GM12878 (cell line): Measurements from ENCODE around the gene MYO7B. TPM values are rescaled to one million over a fixed set of nuclear protein-coding genes. Genes with fewer than 3 reads are reported as not detected.

ENCODE experiments used
- ATAC-seq: fragments of 200-7000 bp; cut with Tn5 transposase; 3 replicates; pipeline ENCODE4 v1.9.1; 2020; ENCODE audit warnings: mild to moderate bottlenecking, moderate library complexity
- BruUV-seq: library from RNA; stranded (reverse); fragments of 400-500 nt; replicated peaks from 2 replicates; lab custom pipeline; 2021; lab: Mats Ljungman, UMichigan
- CTCF ChIA-PET: fragments of 300-600 bp; sonication (Branson Sonifier 250); formaldehyde crosslinking; extraction: SDS; loops from one replicate; lab custom pipeline; 2021; ENCODE audit warnings: inconsistent platforms; lab: Yijun Ruan, JAX
- POLR2A ChIA-PET: fragments of 350-600 bp; formaldehyde crosslinking; extraction: SDS; loops from one replicate; lab custom pipeline; 2021; ENCODE audit warnings: inconsistent platforms; lab: Charles Lee
- RAD21 ChIA-PET: fragments of 300-600 bp; sonication (Branson Sonifier 250); formaldehyde crosslinking; loops from one replicate; lab custom pipeline; 2023; ENCODE audit warnings: antibody characterized with exemption; ENCODE audit not compliant: unreplicated experiment; lab: Charles Lee
- SMC1A ChIA-PET: fragments of 300-600 bp; sonication (Branson Sonifier 250); formaldehyde crosslinking; loops from one replicate; lab custom pipeline; 2023; ENCODE audit not compliant: unreplicated experiment, uncharacterized antibody; lab: Charles Lee
- DNase-seq: peaks from one replicate; pipeline ENCODE4 v3.0.0-alpha.2; 2011; ENCODE audit warnings: low read depth, low spot score
- FAIRE-seq: peaks from 3 replicates; lab custom pipeline; 2011; peaks lifted over from hg19 to GRCh38; lab: Jason Lieb, UNC
- H2AFZ ChIP-seq: 2 replicates; pipeline ENCODE4 v1.6.0; 2011; ENCODE audit warnings: low read depth, low read length, control low read depth; ENCODE audit not compliant: control insufficient read depth
- H3K27ac ChIP-seq: 2 replicates; pipeline ENCODE4 v1.5.1; 2011; ENCODE audit warnings: control low read depth; ENCODE audit not compliant: control insufficient read depth, insufficient read depth
- H3K27me3 ChIP-seq, 2 experiments: replicated peaks in 1 of 2; 2 replicates each; pipeline versions ENCODE4 v1.6.0 to v1.6.1; 2011; ENCODE audit warnings: low read length in 1 of 2; ENCODE audit not compliant: control insufficient read depth in 2 of 2, insufficient read depth in 2 of 2
- H3K36me3 ChIP-seq, 2 experiments: 2 replicates each; pipeline ENCODE4 v1.5.1; 2011; ENCODE audit warnings: low read length in 1 of 2; ENCODE audit not compliant: control insufficient read depth in 2 of 2, insufficient read depth in 2 of 2
- H3K4me1 ChIP-seq: 2 replicates; pipeline ENCODE4 v1.6.1; 2011; ENCODE audit warnings: mild to moderate bottlenecking, low read length, moderate library complexity, mixed read lengths; ENCODE audit not compliant: control insufficient read depth, insufficient read depth
- H3K4me2 ChIP-seq: 2 replicates; pipeline ENCODE4 v1.6.0; 2011; ENCODE audit warnings: control low read depth; ENCODE audit not compliant: control insufficient read depth, insufficient read depth
- H3K4me3 ChIP-seq: fragments of 200-600 bp; sonication (generic); 2 replicates; pipeline ENCODE4 v1.5.1; 2016
- H3K79me2 ChIP-seq: 2 replicates; pipeline ENCODE4 v1.6.0; 2011; ENCODE audit warnings: low read length; ENCODE audit not compliant: control insufficient read depth, insufficient read depth
- H3K9ac ChIP-seq: 2 replicates; pipeline ENCODE4 v1.8.0; 2011; ENCODE audit warnings: low read length, control low read depth, mixed read lengths; ENCODE audit not compliant: control insufficient read depth, insufficient read depth
- H3K9me3 ChIP-seq: replicated peaks from 3 replicates; pipeline ENCODE4 v1.5.1; 2011; ENCODE audit warnings: mild to moderate bottlenecking, low read length; ENCODE audit not compliant: control insufficient read depth, insufficient read depth
- H4K20me1 ChIP-seq: 2 replicates; pipeline ENCODE4 v1.6.0; 2011; ENCODE audit not compliant: control insufficient read depth, insufficient read depth
- MYB ChIP-seq: fragments of 150-350 bp; IDR thresholded peaks from 2 replicates; pipeline ENCODE4 v1.6.1; 2014; ENCODE audit warnings: mild to moderate bottlenecking, low read depth, low read length, borderline replicate concordance
- NR2F1 ChIP-seq: fragments of 450-650 bp; conservative IDR thresholded peaks from 2 replicates; pipeline ENCODE4 v1.6.1; 2017; ENCODE audit warnings: mild to moderate bottlenecking
- SPI1 ChIP-seq: IDR thresholded peaks from 2 replicates; pipeline ENCODE4 v1.6.1; 2011; ENCODE audit warnings: low read depth, mild to moderate bottlenecking, low read length, moderate library complexity, borderline replicate concordance; ENCODE audit not compliant: insufficient read depth
- ZBED1 ChIP-seq: IDR thresholded peaks from 2 replicates; pipeline ENCODE4 v1.6.1; 2016; ENCODE audit warnings: borderline replicate concordance
- ZNF274 ChIP-seq: IDR thresholded peaks from one replicate; pipeline ENCODE4 v1.8.0; 2011; ENCODE audit not compliant: insufficient read length, insufficient read depth
- ZZZ3 ChIP-seq: IDR thresholded peaks from 2 replicates; pipeline ENCODE4 v1.6.1; 2011; ENCODE audit warnings: low read depth; ENCODE audit not compliant: control insufficient read depth, insufficient read length
- WGBS: methylation state at CpG from one replicate; pipeline ENCODE4 v1.1.6; 2016; ENCODE audit warnings: low lambda C conversion rate; ENCODE audit not compliant: insufficient replicate concordance, insufficient coverage; ENCODE audit errors: missing lambda C conversion rate; 5-methylcytosine and 5-hydroxymethylcytosine counted together
- in situ Hi-C: fragments of 300-500 bp; cut with MboI; formaldehyde crosslinking; loops from 9 replicates; pipeline ENCODE4 v1.14.3; 2018; ENCODE audit warnings: mixed read lengths
- intact Hi-C: fragments of 100-400 bp; cut with micrococcal nuclease; formaldehyde crosslinking; loops from one replicate; pipeline ENCODE4 v1.14.2; 2022; ENCODE audit not compliant: unreplicated experiment
- polyA plus RNA-seq, 11 experiments: library from polyadenylated mRNA; depleted of rRNA in 4 of 11; unstranded in 6 of 11; stranded (reverse) in 5 of 11; fragments of >200 nt; fragmentation: Nextera tagmentation in 4 of 11; fragmentation: Illumina TruSeq in 1 of 11; extraction: Ambion mirVana in 4 of 11; extraction: Trizol in 1 of 11; gene quantifications; 1 replicate in 1 of 11; 2 replicates in 10 of 11; pipeline versions ENCODE4 v1.2.1 to v1.2.3, GENCODE V29; 2011 to 2016; ENCODE audit warnings: inconsistent platforms in 2 of 11, missing spikeins in 2 of 11, low read depth in 1 of 11
- total RNA-seq, 4 experiments: library from RNA; depleted of rRNA in 3 of 4; stranded (reverse); fragments of >200 nt in 3 of 4; fragmentation: Illumina TruSeq in 1 of 4; extraction: Trizol in 1 of 4; gene quantifications; 2 replicates each; pipeline versions ENCODE4 v1.2.1 to v1.2.3, GENCODE V29; 2013 to 2021
- TF ChIP-seq, protein P1 (sequence below): IDR thresholded peaks from 2 replicates; pipeline ENCODE4 v1.6.1; 2012; ENCODE audit warnings: improper control_type of control experiment, low read depth, low read length; ENCODE audit not compliant: insufficient replicate concordance
- TF ChIP-seq, protein P2 (sequence below): IDR thresholded peaks from 2 replicates; pipeline ENCODE4 v1.6.1; 2011; ENCODE audit warnings: low read depth, mild to moderate bottlenecking, low read length, moderate library complexity, borderline replicate concordance; ENCODE audit errors: extremely low read depth

Gene MYO7B
- total and polyA plus RNA-seq, 10 of the 15 experiments (the other 5 are each of a cell fraction or from before 2014, with no cell fraction given) = 0.08 to 4.8 (median 1.2) TPM

DNA sequence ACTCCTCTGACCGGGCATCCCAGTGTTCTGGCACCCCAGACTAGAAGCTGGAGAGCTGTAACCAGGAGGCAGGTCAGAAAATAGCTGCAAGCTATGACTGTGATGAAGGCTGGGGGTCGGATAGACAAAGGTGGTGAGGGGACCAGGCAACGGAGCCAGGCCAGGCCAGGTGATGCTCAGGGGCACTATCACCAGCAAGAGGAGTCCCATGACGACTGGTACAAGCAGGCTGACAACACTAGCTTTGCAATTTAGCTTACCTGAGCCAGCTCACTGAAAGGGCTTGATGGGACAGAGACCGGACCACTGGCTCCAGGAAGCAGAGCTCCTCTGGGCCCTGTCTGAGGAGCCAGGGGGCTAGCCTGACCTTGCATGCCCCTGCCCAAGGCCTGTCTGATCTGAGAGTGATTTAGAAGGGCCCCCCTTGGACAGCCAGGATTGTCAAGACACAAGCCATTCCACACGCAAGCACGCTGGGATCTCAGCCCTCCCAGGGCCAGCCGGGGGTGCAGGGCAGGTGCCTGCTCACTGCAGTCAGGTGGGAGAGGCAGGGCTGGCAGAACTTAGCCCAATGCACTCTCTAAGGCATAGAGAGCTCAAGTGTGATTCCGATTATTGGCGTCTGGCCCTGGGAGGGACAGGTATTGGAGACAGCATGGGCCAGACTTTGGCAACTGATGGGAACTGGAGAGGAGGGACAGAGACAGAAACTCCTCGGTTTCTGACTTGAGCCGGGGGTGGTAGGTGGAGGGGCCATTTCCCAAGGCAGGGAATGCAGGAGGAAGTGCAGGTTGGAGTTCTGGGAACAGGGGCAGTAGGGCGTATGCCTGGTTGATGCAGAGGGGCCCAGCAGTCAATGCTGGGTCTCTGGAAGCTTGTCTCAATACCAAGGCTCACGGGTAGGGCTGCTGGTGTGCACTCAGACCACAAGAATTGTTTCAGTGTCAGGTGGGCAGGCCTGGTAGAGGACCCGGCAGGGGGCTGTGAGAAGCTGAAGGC is 47.7 kb downstream of the MYO7B start:
- H3K36me3 ChIP-seq = no peaks in the 10 kb centered on the region
- ChIA-PET SMC1A (interaction anchor here (1.1 kb wide), 1 partner anchor 7 kb away, joined by 4 read pairs; no protein-coding TSS in a partner anchor), RAD21 (no interaction called here), POLR2A (no interaction called here), CTCF (interaction anchor here (0.9 kb wide), 1 partner anchor 70 kb away, joined by 3 read pairs; no protein-coding TSS in a partner anchor)
- no peak for DNase-seq
- H3K4me2 ChIP-seq = no peak overlapping the region
- FAIRE-seq = no peak
- H3K27me3 ChIP-seq = no peaks in the 10 kb centered on the region
- H2AFZ ChIP-seq = no peak overlapping the region
- intact Hi-C loops (no loop called here), in situ Hi-C loops (no loop called here)
- 41% methylated on average over 15 of the region's 15 CpGs for WGBS
- H4K20me1 ChIP-seq = no peaks in the 10 kb centered on the region
- no peaks in the 10 kb centered on the region for H3K4me1 ChIP-seq
- no peaks in the 10 kb centered on the region for H3K79me2 ChIP-seq
- H3K9me3 ChIP-seq = no peaks in the 10 kb centered on the region
- TF ChIP-seq MYB (no peak), ZBED1 (no peak), ZNF274 (no peak), ZZZ3 (no peak), SPI1 (no peak), NR2F1 (no peak)
- TF ChIP-seq, protein P1, sequence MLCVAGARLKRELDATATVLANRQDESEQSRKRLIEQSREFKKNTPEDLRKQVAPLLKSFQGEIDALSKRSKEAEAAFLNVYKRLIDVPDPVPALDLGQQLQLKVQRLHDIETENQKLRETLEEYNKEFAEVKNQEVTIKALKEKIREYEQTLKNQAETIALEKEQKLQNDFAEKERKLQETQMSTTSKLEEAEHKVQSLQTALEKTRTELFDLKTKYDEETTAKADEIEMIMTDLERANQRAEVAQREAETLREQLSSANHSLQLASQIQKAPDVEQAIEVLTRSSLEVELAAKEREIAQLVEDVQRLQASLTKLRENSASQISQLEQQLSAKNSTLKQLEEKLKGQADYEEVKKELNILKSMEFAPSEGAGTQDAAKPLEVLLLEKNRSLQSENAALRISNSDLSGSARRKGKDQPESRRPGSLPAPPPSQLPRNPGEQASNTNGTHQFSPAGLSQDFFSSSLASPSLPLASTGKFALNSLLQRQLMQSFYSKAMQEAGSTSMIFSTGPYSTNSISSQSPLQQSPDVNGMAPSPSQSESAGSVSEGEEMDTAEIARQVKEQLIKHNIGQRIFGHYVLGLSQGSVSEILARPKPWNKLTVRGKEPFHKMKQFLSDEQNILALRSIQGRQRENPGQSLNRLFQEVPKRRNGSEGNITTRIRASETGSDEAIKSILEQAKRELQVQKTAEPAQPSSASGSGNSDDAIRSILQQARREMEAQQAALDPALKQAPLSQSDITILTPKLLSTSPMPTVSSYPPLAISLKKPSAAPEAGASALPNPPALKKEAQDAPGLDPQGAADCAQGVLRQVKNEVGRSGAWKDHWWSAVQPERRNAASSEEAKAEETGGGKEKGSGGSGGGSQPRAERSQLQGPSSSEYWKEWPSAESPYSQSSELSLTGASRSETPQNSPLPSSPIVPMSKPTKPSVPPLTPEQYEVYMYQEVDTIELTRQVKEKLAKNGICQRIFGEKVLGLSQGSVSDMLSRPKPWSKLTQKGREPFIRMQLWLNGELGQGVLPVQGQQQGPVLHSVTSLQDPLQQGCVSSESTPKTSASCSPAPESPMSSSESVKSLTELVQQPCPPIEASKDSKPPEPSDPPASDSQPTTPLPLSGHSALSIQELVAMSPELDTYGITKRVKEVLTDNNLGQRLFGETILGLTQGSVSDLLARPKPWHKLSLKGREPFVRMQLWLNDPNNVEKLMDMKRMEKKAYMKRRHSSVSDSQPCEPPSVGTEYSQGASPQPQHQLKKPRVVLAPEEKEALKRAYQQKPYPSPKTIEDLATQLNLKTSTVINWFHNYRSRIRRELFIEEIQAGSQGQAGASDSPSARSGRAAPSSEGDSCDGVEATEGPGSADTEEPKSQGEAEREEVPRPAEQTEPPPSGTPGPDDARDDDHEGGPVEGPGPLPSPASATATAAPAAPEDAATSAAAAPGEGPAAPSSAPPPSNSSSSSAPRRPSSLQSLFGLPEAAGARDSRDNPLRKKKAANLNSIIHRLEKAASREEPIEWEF = no peak
- TF ChIP-seq, protein P2, sequence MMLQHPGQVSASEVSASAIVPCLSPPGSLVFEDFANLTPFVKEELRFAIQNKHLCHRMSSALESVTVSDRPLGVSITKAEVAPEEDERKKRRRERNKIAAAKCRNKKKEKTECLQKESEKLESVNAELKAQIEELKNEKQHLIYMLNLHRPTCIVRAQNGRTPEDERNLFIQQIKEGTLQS = no peak
- ATAC-seq = no peak
- H3K27ac ChIP-seq = no peak overlapping the region
- H3K9ac ChIP-seq = no peak overlapping the region
- no peak overlapping the region for H3K4me3 ChIP-seq
- BruUV-seq = no TSS peak
